PC-3 (cell line): ENCODE data around the gene ADAMTS9. TPM values are rescaled to one million over a fixed set of nuclear protein-coding genes. Genes with fewer than 3 reads are reported as not detected.

ENCODE experiments used
- ATAC-seq: fragments of 200-7000 bp; cut with Tn5 transposase; 2 replicates; pipeline ENCODE4 v1.9.1; 2020; ENCODE audit warnings: mild to moderate bottlenecking, moderate library complexity
- BruUV-seq: library from RNA; stranded (reverse); fragments of 400-500 nt; replicated peaks from 2 replicates; lab custom pipeline; 2021; lab: Mats Ljungman, UMichigan
- CTCF ChIA-PET: fragments of 300-600 bp; sonication (Branson Sonifier 250); formaldehyde crosslinking; loops from one replicate; lab custom pipeline; 2022; ENCODE audit warnings: antibody characterized with exemption; lab: Charles Lee
- POLR2A ChIA-PET: fragments of 300-600 bp; sonication (Branson Sonifier 250); formaldehyde crosslinking; loops from one replicate; lab custom pipeline; 2022; ENCODE audit warnings: antibody characterized with exemption; ENCODE audit not compliant: unreplicated experiment; lab: Charles Lee
- DNase-seq: peaks from one replicate; pipeline ENCODE4 v3.0.0-alpha.2; 2015
- H2AFZ ChIP-seq: fragments of 300-600 bp; sonication (generic); 2 replicates; pipeline ENCODE4 v1.6.0; 2016; ENCODE audit warnings: antibody characterized with exemption, low read length
- H3F3A ChIP-seq: fragments of 300-600 bp; sonication (generic); one replicate; pipeline ENCODE4 v1.6.0; 2017; ENCODE audit warnings: antibody characterized with exemption, low read length, control low read depth, mild to moderate bottlenecking; ENCODE audit not compliant: unreplicated experiment
- H3K27ac ChIP-seq: fragments of 300-600 bp; sonication (generic); 2 replicates; pipeline ENCODE4 v1.5.1; 2016; ENCODE audit warnings: mild to moderate bottlenecking, low read length
- H3K27me3 ChIP-seq: fragments of 300-600 bp; sonication (generic); 2 replicates; pipeline ENCODE4 v1.6.1; 2016; ENCODE audit warnings: low read length, mixed read lengths
- H3K36me3 ChIP-seq: fragments of 300-600 bp; sonication (generic); 2 replicates; pipeline ENCODE4 v1.6.1; 2016; ENCODE audit warnings: low read depth, mixed run types, low read length, mixed read lengths
- H3K4me1 ChIP-seq: fragments of 300-600 bp; sonication (generic); 2 replicates; pipeline ENCODE4 v1.5.1; 2016; ENCODE audit warnings: low read length; ENCODE audit not compliant: insufficient read depth
- H3K4me2 ChIP-seq: fragments of 300-600 bp; sonication (generic); 2 replicates; pipeline ENCODE4 v1.6.0; 2016; ENCODE audit warnings: low read length
- H3K4me3 ChIP-seq: fragments of 300-600 bp; sonication (generic); 2 replicates; pipeline ENCODE4 v1.5.1; 2016; ENCODE audit warnings: mild to moderate bottlenecking, low read length, mixed read lengths
- H3K79me2 ChIP-seq: fragments of 300-600 bp; sonication (generic); 2 replicates; pipeline ENCODE4 v1.6.1; 2017; ENCODE audit warnings: low read length, mixed read lengths
- H3K9ac ChIP-seq: fragments of 300-600 bp; sonication (generic); 2 replicates; pipeline ENCODE4 v1.6.0; 2016; ENCODE audit warnings: mild to moderate bottlenecking, low read length
- H3K9me2 ChIP-seq: fragments of 300-600 bp; sonication (generic); replicated peaks from 2 replicates; pipeline ENCODE4 v1.6.1; 2016; ENCODE audit warnings: mixed run types, low read length, mixed read lengths
- H3K9me3 ChIP-seq: fragments of 300-600 bp; sonication (generic); 2 replicates; pipeline ENCODE4 v1.6.1; 2016; ENCODE audit warnings: low read length, mixed read lengths
- H4K20me1 ChIP-seq: fragments of 300-600 bp; sonication (generic); 2 replicates; pipeline ENCODE4 v1.6.1; 2016; ENCODE audit warnings: low read length, mixed read lengths
- CTCF ChIP-seq: fragments of 300-600 bp; sonication (generic); conservative IDR thresholded peaks from 2 replicates; pipeline ENCODE4 v1.5.1; 2017; ENCODE audit warnings: antibody characterized with exemption, low read depth, mild to moderate bottlenecking, low read length
- EZH2 ChIP-seq: fragments of 300-600 bp; sonication (generic); IDR thresholded peaks from one replicate; pipeline ENCODE4 v1.6.1; 2017; ENCODE audit warnings: antibody characterized with exemption, mild to moderate bottlenecking, low read length; ENCODE audit not compliant: unreplicated experiment
- EZH2phosphoT487 ChIP-seq: fragments of 300-600 bp; sonication (generic); IDR thresholded peaks from 2 replicates; pipeline ENCODE4 v1.6.1; 2018; ENCODE audit warnings: mild to moderate bottlenecking, antibody characterized with exemption, low read length, borderline replicate concordance
- intact Hi-C: fragments of 100-400 bp; cut with micrococcal nuclease; formaldehyde crosslinking; loops from 2 replicates; pipeline ENCODE4 v1.9.0; 2023
- total RNA-seq: library from RNA; depleted of rRNA; stranded (reverse); fragments of >200 nt; gene quantifications from 2 replicates; pipeline ENCODE4 v1.2.3, GENCODE V29; 2014

ADAMTS9 gene
- total RNA-seq, 1 experiment from 2014 or later = 0.55 TPM

DNA sequence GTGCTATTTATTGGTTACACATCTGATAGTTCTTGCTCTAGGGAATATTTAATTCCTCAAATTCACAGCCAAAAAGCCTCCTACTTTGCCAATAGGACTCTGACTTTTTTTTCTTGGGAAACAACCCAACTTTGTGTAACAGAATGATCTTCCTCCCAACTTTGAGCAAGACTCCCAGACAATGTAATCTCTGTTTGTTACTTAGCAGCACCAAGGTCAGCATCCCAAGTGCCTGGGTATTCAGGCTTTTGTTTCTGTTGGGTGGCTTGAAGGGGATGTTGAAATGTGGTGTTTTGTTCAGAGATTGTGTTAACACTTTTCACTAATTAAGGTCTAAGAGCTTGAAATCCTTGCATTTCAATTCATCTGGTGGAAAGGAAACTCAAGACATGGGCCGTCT is 115.8 kb downstream of the ADAMTS9 start:
- Histone ChIP-seq H3K4me1 (no peaks in the 10 kb centered on the region), H3K4me2 (no peak overlapping the region), H4K20me1 (no peaks in the 10 kb centered on the region), H3K9ac (no peak overlapping the region), H2AFZ (no peak overlapping the region), H3K9me3 (no peaks in the 10 kb centered on the region), H3K9me2 (no peaks in the 10 kb centered on the region), H3K79me2 (no peaks in the 10 kb centered on the region), H3K36me3 (no peaks in the 10 kb centered on the region), H3K27me3 (no peaks in the 10 kb centered on the region), H3K4me3 (no peak overlapping the region), H3K27ac (no peak overlapping the region), H3F3A (no peaks in the 10 kb centered on the region)
- BruUV-seq = no TSS peak
- ATAC-seq (no peak), DNase-seq (no peak)
- TF ChIP-seq EZH2 = no peak
- POLR2A ChIA-PET = no interaction called here
- intact Hi-C loops = no loop called here
- CTCF ChIA-PET = no interaction called here

- H3K4me2 ChIP-seq = no peak overlapping the region
- H3K79me2 ChIP-seq = no peaks in the 10 kb centered on the region
- DNase-seq (no peak), ATAC-seq (no peak)
- no peak overlapping the region for H3K9ac ChIP-seq
- no peaks in the 10 kb centered on the region for H3K27me3 ChIP-seq
- no TSS peak for BruUV-seq
- TF ChIP-seq CTCF (no peak), EZH2phosphoT487 (no peak), EZH2 (no peak)
- H3K4me3 ChIP-seq = no peak overlapping the region
- no peaks in the 10 kb centered on the region for H4K20me1 ChIP-seq
- intact Hi-C loops = no loop called here
- no peaks in the 10 kb centered on the region for H3F3A ChIP-seq
- no peaks in the 10 kb centered on the region for H3K9me2 ChIP-seq
- no peak overlapping the region for H3K27ac ChIP-seq
- POLR2A ChIA-PET = no interaction called here
- no peak overlapping the region for H2AFZ ChIP-seq
- H3K9me3 ChIP-seq = no peaks in the 10 kb centered on the region
- H3K36me3 ChIP-seq = no peaks in the 10 kb centered on the region
- H3K4me1 ChIP-seq = no peaks in the 10 kb centered on the region
- CTCF ChIA-PET = no interaction called here
These were observed 118.8 kb downstream of the ADAMTS9 start for GRCh38 chr3:64568895-64569517.

DNA sequence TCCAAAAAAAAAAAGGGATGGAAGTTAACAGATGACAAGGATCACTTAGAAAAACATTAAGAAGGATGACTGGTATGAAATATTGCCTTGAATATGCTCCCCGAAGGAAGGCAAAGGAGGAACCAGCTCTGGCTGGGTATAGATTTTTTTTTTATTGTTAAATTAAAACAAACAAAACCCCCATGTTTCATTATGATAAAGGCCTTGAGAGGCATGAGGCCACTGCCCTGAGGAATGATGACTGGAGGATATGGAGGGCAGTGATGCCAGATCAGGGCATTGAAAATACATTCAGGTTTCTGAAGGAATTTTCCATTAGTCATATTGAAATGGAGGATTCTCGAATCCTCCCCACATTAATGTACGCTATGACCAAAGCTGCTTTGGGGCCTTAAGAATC is 120.9 kb downstream of the ADAMTS9 start:
- ChIA-PET CTCF (no interaction called here), POLR2A (interaction anchor here (0.6 kb wide), 1 partner anchor 171 kb away, joined by 3 read pairs; no protein-coding TSS in a partner anchor)
- Histone ChIP-seq H3K4me2 (no peak overlapping the region), H3K4me1 (no peaks in the 10 kb centered on the region), H3K4me3 (no peak overlapping the region), H3F3A (no peaks in the 10 kb centered on the region), H3K9ac (no peak overlapping the region), H3K9me3 (no peaks in the 10 kb centered on the region), H2AFZ (no peak overlapping the region), H3K27me3 (no peaks in the 10 kb centered on the region), H3K9me2 (no peaks in the 10 kb centered on the region), H3K36me3 (no peaks in the 10 kb centered on the region), H3K27ac (no peak overlapping the region), H4K20me1 (no peaks in the 10 kb centered on the region), H3K79me2 (no peaks in the 10 kb centered on the region)
- DNase-seq (no peak), ATAC-seq (no peak)
- TF ChIP-seq EZH2 (no peak), CTCF (no peak), EZH2phosphoT487 (no peak)
- BruUV-seq = no TSS peak
- intact Hi-C loops = no loop called here
